HG03378 (cell line): ENCODE data around the gene CNTD1.
"Not testable (repeated sequence)": the region's sequence is repeated elsewhere in the genome, so short reads cannot be mapped to it uniquely, and the experiment has no call there.

ENCODE experiments used
- ATAC-seq: cut with Tn5 transposase; IDR thresholded peaks from one replicate; pipeline ENCODE4 v1.9.1; 2021; ENCODE audit warnings: mild to moderate bottlenecking, moderate library complexity; ENCODE audit not compliant: unreplicated experiment

CNTD1 gene

DNA sequence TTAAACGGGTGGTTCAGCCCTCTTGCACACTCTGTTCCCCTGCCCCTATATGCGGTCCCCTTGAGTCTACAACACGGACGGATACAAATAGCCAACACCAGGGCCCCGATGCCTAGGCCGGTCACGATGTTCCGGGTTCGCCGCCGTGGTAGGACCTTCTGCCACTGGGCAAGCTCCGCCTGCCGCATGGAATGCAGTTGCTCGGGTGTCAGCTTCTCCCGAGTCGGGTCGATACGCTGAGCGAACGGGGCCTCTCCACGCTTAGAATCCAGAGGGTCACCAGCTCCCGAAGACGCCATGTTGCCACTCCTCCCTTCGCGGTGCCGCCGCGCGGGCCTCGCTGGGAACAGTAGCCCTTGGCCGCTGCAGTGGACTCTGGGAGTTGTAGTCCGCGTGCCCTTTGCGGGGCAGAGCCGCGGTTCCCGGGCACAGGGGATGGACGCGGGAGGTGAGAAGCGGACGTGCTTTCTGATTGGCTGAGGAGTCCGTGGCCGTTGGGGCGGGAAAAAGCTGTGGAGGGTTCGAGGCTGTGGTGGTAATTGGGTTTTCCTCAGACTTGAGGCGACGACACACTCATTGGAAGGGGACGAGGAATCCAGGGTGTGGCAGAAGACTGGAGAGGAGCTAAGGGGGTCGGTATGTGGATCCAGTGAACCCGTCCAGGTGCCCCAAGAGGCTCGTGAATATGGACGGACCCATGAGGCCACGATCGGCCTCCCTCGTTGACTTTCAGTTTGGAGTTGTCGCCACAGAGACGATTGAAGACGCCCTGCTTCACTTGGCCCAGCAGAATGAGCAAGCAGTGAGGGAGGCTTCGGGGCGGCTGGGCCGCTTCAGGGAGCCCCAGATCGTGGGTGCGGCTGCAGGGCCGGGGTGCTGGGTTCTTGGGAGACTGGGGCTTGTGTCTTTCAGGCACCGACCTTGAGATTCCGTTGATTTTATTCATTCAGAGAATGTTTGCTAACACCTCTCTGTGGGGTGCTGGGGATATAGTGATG is at the start of gene CNTD1, which contains the start of gene COA3:
CNTD1 (plus strand) TSS at position 479 of the 998 bp plus-strand sequence; CDS start at position 686, 207 bp downstream.
COA3 (minus strand) TSS at position 322 of the 998 bp plus-strand sequence; CDS start at position 299, 23 bp downstream.
- ATAC-seq, result no peak

- ATAC-seq, result no peak
Observed at GRCh38 chr17:42748908-42749798, 49.5 kb upstream of the CNTD1 start.

- ATAC-seq, result no peak
Observed at GRCh38 chr17:42750739-42751344, 47.8 kb upstream of the CNTD1 start.

DNA sequence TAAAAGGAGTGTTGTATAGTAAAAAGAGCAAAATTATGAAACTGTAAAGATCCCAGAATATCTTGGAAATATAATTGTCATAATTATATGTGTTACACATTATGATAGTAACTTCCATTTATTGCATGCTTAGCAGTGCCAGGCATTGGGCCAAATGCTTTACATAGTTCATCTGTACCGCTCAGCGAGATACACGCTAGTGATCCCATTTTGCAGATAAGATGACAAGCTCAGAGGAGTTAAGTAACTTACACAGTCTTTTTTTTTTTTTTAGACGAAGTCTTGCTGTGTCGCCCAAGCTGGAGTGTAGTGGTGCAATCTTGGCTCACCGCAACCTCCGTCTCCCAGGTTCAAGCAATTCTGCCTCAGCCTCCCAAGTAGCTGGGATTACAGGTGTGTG is 47.0 kb upstream of the CNTD1 start:
- no peak for ATAC-seq

DNA sequence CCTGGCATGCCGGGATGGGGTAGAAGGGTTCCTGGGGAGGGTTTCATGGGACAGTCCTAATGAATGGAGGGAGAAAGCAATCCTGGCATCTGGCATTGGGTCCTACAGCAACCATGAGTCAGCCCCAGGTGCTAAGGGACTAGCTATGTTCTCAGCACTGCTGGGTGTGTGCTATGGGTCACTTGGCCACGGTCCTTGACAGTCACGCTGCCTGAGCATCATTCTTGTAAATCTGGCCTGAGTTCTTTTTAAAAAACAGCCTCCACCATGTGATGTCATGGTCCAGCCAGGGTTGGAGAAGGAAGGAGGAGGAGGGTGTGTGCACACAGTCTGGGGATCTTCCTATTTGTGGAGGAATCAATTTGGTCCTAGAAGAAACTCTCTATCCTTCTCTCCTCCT is 43.9 kb upstream of the CNTD1 start:
- no peak for ATAC-seq

- ATAC-seq, result no peak
Observed at GRCh38 chr17:42759982-42760651, 38.5 kb upstream of the CNTD1 start.

DNA sequence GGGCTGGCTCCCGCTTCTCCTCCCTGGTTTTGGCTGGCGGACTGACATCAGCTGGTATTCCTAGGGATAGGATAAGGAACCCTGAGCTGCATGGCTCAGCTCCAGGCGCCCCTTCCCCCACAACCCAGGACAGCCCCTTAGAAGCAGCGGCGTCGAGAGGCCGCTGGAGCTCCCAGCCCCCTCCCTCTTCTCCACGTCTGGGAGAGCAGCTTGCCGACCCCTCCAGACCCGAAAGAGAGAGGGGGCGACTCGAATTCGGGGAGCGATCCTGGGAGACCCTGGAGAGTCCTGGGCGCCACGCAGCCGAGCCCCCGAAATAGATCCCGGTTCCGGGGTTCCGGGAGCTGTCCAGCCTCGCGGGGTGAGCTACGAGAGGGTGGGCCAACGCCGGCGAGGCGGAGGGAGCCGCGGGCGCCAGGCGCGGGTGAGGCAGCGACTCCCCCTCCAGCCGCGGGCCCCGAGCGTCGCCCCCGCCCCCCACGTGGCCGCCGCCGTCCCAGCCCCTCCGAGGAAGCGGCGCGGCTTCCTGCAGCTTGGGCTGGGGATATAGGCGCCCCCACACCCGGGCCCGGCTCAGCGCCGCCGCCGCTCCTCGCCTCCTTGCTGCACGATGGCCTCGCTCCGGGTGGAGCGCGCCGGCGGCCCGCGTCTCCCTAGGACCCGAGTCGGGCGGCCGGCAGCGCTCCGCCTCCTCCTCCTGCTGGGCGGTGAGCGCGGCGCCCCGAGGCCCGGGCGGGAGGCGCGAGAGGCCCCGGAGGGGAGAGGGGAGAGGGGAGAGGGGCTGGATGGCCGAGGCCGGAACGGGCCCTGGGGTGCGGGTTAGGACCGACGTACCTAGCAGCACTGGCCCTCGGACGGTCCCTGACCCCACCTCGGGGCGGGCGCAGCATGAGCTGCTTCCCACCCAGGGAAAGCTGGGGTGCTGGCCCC is 37.7 kb upstream of the CNTD1 start, which contains the start of gene RAMP2:
RAMP2 (plus strand) TSS at position 576 of the 930 bp plus-strand sequence; CDS start at position 611, 35 bp downstream.
- no peak for ATAC-seq

DNA sequence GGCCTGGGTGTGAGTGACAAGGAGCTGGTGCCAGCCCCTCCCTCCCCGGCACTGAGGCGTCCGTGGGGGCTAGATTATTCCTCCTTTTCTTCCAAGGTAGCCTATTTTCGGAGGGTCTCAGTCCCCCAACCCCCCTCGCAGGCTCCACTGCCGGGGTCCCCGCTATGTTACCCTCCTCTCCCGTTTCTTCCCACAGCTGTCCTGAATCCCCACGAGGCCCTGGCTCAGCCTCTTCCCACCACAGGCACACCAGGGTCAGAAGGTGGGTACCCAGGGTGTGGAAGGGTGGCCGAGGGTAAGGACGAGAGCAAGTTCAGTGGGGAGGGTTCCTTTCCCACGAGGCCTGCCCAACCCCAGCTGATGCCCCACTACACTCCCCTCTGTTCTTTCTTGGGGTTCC is 37.0 kb upstream of the CNTD1 start:
- ATAC-seq, result no peak

DNA sequence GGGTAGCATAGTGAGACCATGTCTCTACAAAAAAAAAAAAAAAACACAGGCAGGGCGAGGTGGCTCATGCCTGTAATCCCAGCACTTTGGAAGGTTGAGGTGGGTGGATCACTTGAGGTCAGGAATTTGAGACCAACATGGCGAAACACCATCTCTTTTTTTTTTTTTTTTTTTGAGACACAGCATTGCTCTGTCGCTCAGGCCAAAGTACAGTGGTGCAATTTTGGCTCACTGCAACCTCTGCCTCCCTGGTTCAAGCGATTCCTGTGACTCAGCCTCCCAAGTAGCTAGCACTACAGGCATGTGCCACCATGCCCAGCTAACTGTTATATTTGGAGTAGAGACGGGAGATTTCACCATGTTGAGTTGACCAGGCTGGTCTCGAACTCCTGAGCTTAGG is 32.5 kb upstream of the CNTD1 start:
- no peak for ATAC-seq

DNA sequence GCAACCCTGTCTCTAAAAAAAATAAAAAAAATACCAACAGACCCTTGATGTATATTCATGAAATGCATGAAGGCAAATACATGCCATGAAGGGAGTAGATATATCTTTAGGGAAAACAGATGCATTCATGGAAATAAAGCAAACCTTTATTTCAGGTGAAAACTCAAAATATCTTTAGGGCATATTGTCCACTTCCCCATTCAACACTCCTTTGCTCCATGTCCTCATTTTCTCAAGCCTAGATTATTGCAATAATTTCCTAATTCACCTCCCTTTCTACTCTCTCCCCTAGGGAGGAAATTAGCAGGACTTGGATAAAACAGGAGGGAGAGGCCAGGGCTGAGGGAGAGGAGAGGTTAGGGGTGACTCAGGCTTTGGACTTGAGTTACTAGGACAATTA is 31.1 kb upstream of the CNTD1 start:
- no peak for ATAC-seq

- ATAC-seq, result not testable (repeated sequence)
Observed at GRCh38 chr17:42768006-42768405, 30.7 kb upstream of the CNTD1 start.

GRCh38 chr17:42769964-42770363 is 28.7 kb upstream of the CNTD1 start:
- ATAC-seq, result not testable (repeated sequence)

GRCh38 chr17:42772945-42773289 is 25.7 kb upstream of the CNTD1 start:
- no peak for ATAC-seq

DNA sequence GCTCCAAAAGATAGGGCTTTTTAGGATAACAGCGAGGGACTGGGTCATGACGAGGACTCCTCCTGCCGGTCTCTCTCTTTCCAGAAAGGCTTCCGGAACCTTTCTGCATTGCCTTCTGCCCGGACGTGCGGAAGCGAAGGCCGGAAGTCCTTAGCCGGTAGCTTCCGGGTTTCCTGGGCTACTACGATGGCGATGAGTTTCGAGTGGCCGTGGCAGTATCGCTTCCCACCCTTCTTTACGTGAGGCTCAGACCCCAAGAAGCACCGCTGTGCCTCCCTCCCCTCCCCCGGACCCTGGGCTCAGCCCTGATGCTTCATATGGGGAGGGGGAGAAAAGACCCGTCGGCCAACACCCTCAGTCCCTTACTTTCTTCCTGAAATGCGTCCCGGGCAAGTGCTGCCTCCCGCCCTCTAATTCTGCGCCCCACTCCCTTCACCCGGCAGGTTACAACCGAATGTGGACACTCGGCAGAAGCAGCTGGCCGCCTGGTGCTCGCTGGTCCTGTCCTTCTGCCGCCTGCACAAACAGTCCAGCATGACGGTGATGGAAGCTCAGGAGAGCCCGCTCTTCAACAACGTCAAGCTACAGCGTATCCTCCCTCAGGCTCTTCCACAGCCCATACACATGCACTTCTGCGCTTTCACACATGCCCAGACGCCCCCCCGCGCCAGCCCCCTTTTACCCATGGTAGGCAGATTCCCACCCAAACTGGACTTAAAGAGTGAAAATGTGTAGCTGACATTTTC is 25.2 kb upstream of the CNTD1 start, which contains the start of gene VPS25:
VPS25 (plus strand) TSS at position 160 of the 746 bp plus-strand sequence; CDS start at position 187, 27 bp downstream.
- ATAC-seq, result no peak

- ATAC-seq, result no peak
Observed at GRCh38 chr17:42774066-42774745, 24.5 kb upstream of the CNTD1 start.

DNA sequence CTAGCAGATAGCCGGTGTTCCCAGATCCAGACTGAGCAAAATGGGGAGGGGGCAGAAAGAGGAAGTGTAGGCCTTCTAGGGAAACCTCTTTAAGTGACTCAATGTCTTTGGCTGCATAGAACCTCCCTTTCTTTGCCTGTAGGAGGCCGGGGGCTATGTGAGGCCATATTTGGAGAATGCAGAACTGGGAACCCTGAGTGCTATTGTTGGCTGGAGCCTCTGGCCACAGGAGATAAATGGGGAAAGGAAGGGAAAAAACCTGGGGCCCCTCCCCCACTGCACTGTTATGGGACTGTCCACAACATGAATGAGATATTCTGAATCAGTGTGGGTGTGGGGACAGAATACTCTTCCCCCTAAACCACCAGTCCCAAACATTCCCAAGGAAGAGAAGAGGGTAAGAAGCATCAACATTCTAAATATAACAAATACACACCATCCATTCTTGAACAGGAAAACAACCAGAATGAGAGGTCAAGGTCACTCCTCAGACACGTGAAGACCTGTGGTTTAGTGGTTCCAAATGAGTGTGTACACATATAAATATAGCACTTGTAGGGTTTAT is 23.0 kb upstream of the CNTD1 start:
- no peak for ATAC-seq

- no peak for ATAC-seq
Observed at GRCh38 chr17:42778570-42778969, 20.1 kb upstream of the CNTD1 start.
